ENCODE results near the gene GLB1L. TPM values are rescaled to one million over a fixed set of nuclear protein-coding genes. Genes with fewer than 3 reads are reported as not detected.
"Not testable (repeated sequence)": the region's sequence is repeated elsewhere in the genome, so short reads cannot be mapped to it uniquely, and the experiment has no call there.

The GLB1L gene
- total RNA-seq, 4 donors from 2014 or later = 5.9 to 9.7 (median 6.6) TPM

GRCh38 chr2:219289195-219289536 is 43.9 kb upstream of the GLB1L start:
- Histone ChIP-seq H3K4me3 (no peak overlapping the region), H3K27ac (peak overlapping the region in 3 of 4 donors; percentile 72 to 85 (median 76)), H3K9me3 (no peaks in the 10 kb centered on the region), H3K4me1 (peaks cover 0 to 48% (median 6%) of the 10 kb centered on the region in 3 donors), H3K27me3 (no peaks in the 10 kb centered on the region), H3K36me3 (peaks cover 0 to 28% of the 10 kb centered on the region in 2 donors)
- ATAC-seq = no peak
- WGBS, 2 donors (ENCODE audit: low coverage in 1 of 2) = 55 to 80% methylated on average over 1 to 2 of the region's 6 CpGs
- no peak for TF ChIP-seq POLR2AphosphoS5 (IDR thresholded peaks at IDR 0.05)
- TF ChIP-seq POLR2A (IDR thresholded peaks at IDR 0.05) = no peak
- TF ChIP-seq EP300 (IDR thresholded peaks at IDR 0.05) = no peak
- no peak for TF ChIP-seq CTCF (IDR thresholded peaks at IDR 0.05)

GRCh38 chr2:219287580-219288265 is 42.5 kb upstream of the GLB1L start:
- TF ChIP-seq EP300 (IDR thresholded peaks at IDR 0.05) (no peak), POLR2AphosphoS5 (IDR thresholded peaks at IDR 0.05) (no peak), CTCF (IDR thresholded peaks at IDR 0.05) (no peak), POLR2A (IDR thresholded peaks at IDR 0.05) (no peak)
- no peaks in the 10 kb centered on the region for H3K9me3 ChIP-seq
- no peak for ATAC-seq
- H3K4me3 ChIP-seq = no peak overlapping the region
- H3K4me1 ChIP-seq = peaks cover 0 to 49% (median 6%) of the 10 kb centered on the region in 3 donors
- H3K27ac ChIP-seq = peak overlapping the region in 1 of 4 donors; percentile 76
- H3K36me3 ChIP-seq = peaks cover 0 to 42% of the 10 kb centered on the region in 2 donors
- H3K27me3 ChIP-seq = no peaks in the 10 kb centered on the region
- 81 to 100% methylated on average over 4 to 8 of the region's 10 CpGs for WGBS, 2 donors (ENCODE audit: low coverage in 1 of 2)

GRCh38 chr2:219287116-219287440 is 41.8 kb upstream of the GLB1L start:
- not testable (repeated sequence) for H3K9me3 ChIP-seq, H3K4me3 ChIP-seq, H3K27me3 ChIP-seq, ATAC-seq
- H3K4me1 ChIP-seq = peaks cover 0 to 53% (median 6%) of the 10 kb centered on the region in 3 donors
- WGBS, 2 donors (ENCODE audit: low coverage in 1 of 2) = no CpG with 5 or more reads among the region's 6 CpGs
- peak overlapping the region in 3 of 4 donors; percentile 25 to 76 (median 56) for H3K27ac ChIP-seq
- H3K36me3 ChIP-seq = peaks cover 0 to 48% of the 10 kb centered on the region in 2 donors

- peak overlapping the region in 3 of 4 donors; percentile 25 to 76 (median 56) for H3K27ac ChIP-seq
- peaks cover 0 to 53% of the 10 kb centered on the region in 2 donors for H3K36me3 ChIP-seq
- no peaks in the 10 kb centered on the region for H3K9me3 ChIP-seq
- ATAC-seq = no peak
- WGBS, 2 donors (ENCODE audit: low coverage in 1 of 2) = 52% methylated on average over 2 of the region's 12 CpGs; no CpG with 5 or more reads in 1 of the 2 donors
- peaks cover 0 to 58% (median 6%) of the 10 kb centered on the region in 3 donors for H3K4me1 ChIP-seq
- H3K27me3 ChIP-seq = no peaks in the 10 kb centered on the region
- no peak for TF ChIP-seq EP300 (IDR thresholded peaks at IDR 0.05)
- no peak for TF ChIP-seq POLR2A (IDR thresholded peaks at IDR 0.05)
- no peak overlapping the region for H3K4me3 ChIP-seq
Observed at GRCh38 chr2:219286436-219287115, 41.3 kb upstream of the GLB1L start.

- no peaks in the 10 kb centered on the region for H3K9me3 ChIP-seq
- H3K27me3 ChIP-seq = no peaks in the 10 kb centered on the region
- peaks cover 0 to 60% of the 10 kb centered on the region in 2 donors for H3K36me3 ChIP-seq
- peak; percentile 43 for ATAC-seq
- peak overlapping the region in 3 of 4 donors; percentile 25 to 76 (median 56) for H3K27ac ChIP-seq
- TF ChIP-seq EP300 (IDR thresholded peaks at IDR 0.05) (no peak), POLR2AphosphoS5 (IDR thresholded peaks at IDR 0.05) (no peak), CTCF (IDR thresholded peaks at IDR 0.05) (no peak)
- WGBS, 2 donors (ENCODE audit: low coverage in 1 of 2) = no CpG with 5 or more reads among the region's 17 CpGs
- no peak overlapping the region for H3K4me3 ChIP-seq
- H3K4me1 ChIP-seq = peaks cover 0 to 64% (median 6%) of the 10 kb centered on the region in 3 donors
Observed at GRCh38 chr2:219285894-219286425, 40.7 kb upstream of the GLB1L start.

Measured in gastroesophageal sphincter (tissue), 4 donors.